ENCODE measurements around the gene FAM136A.

- TF ChIP-seq CTCF (IDR thresholded peaks at IDR 0.05; ENCODE audit: low read length) (no peak), EZH2 (optimal IDR thresholded peaks at IDR 0.05; ENCODE audit: low read depth, low read length) (no peak)
Measured at GRCh38 chr2:70303186-70303585, 1.3 kb upstream of the FAM136A start.

All from MM.1S (cell line).